CD14-positive monocyte (primary cell): ENCODE data around the gene TREML4. TPM values are rescaled to one million over a fixed set of nuclear protein-coding genes. Genes with fewer than 3 reads are reported as not detected.

Experiments used
- DNase-seq, 3 donors: peaks; one replicate each; pipeline ENCODE4 v3.0.0-alpha.2; 2011 to 2022
- H2AFZ ChIP-seq: 2 replicates; pipeline ENCODE4 v1.6.0; 2012; ENCODE audit warnings: mild to moderate bottlenecking, low read depth, low read length, inconsistent platforms; ENCODE audit not compliant: insufficient read depth, poor library complexity, severe bottlenecking
- H3K27ac ChIP-seq, 2 donors: 1 replicate in 1 of 2; 2 replicates in 1 of 2; pipeline ENCODE4 v1.5.1; 2012 to 2013; ENCODE audit warnings: low read length in 2 of 2, control low read depth in 1 of 2, inconsistent platforms in 1 of 2, low read depth in 1 of 2, mild to moderate bottlenecking in 1 of 2
- H3K27me3 ChIP-seq, 2 donors: one replicate each; pipeline versions ENCODE4 v1.6.0 to v1.6.1; 2011 to 2013; ENCODE audit warnings: low read length in 2 of 2; ENCODE audit not compliant: control insufficient read depth in 2 of 2, insufficient read depth in 2 of 2
- H3K36me3 ChIP-seq, 2 donors: replicated peaks in 1 of 2; 1 replicate in 1 of 2; 2 replicates in 1 of 2; pipeline versions ENCODE4 v1.5.1 to v1.6.1; 2012 to 2013; ENCODE audit warnings: low read length in 2 of 2, control low read depth in 1 of 2, inconsistent platforms in 1 of 2, mild to moderate bottlenecking in 1 of 2; ENCODE audit not compliant: insufficient read depth in 2 of 2, control insufficient read depth in 1 of 2
- H3K4me1 ChIP-seq, 2 donors: 1 replicate in 1 of 2; 2 replicates in 1 of 2; pipeline versions ENCODE4 v1.5.1 to v1.6.1; 2012 to 2013; ENCODE audit warnings: low read length in 2 of 2, control low read depth in 1 of 2, inconsistent platforms in 1 of 2, mild to moderate bottlenecking in 1 of 2, moderate library complexity in 1 of 2; ENCODE audit not compliant: insufficient read depth in 2 of 2, control insufficient read depth in 1 of 2
- H3K4me2 ChIP-seq: replicated peaks from 2 replicates; pipeline ENCODE3; 2012; ENCODE audit warnings: low read length, moderate library complexity, mild to moderate bottlenecking; ENCODE audit not compliant: poor library complexity, severe bottlenecking; ENCODE audit errors: extremely low read depth
- H3K4me3 ChIP-seq, 3 experiments: fragments of 200-600 bp in 1 of 3; sonication (generic) in 1 of 3; replicated peaks in 1 of 3; 1 replicate in 2 of 3; 2 replicates in 1 of 3; pipeline ENCODE4 v1.5.1; 2011 to 2013; ENCODE audit warnings: low read length in 3 of 3, mild to moderate bottlenecking in 3 of 3, control low read depth in 2 of 3, low read depth in 2 of 3, inconsistent platforms in 1 of 3, moderate library complexity in 1 of 3
- H3K79me2 ChIP-seq: 2 replicates; pipeline ENCODE4 v1.6.0; 2012; ENCODE audit warnings: mild to moderate bottlenecking, control low read depth, inconsistent platforms, low read length, moderate library complexity; ENCODE audit not compliant: insufficient read depth
- H3K9ac ChIP-seq: 2 replicates; pipeline ENCODE4 v1.6.0; 2017; ENCODE audit warnings: low read length, mild to moderate bottlenecking; ENCODE audit not compliant: insufficient read depth, poor library complexity, severe bottlenecking
- H3K9me3 ChIP-seq, 2 donors: replicated peaks in 1 of 2; 1 replicate in 1 of 2; 2 replicates in 1 of 2; pipeline versions ENCODE4 v1.5.1 to v1.6.1; 2012 to 2013; ENCODE audit warnings: low read length in 2 of 2, control low read depth in 1 of 2; ENCODE audit not compliant: control insufficient read depth in 1 of 2, insufficient read depth in 1 of 2
- H4K20me1 ChIP-seq: 2 replicates; pipeline ENCODE4 v1.6.0; 2012; ENCODE audit warnings: mild to moderate bottlenecking, low read length, control low read depth, moderate library complexity; ENCODE audit not compliant: insufficient read depth
- H3K27ac Mint-ChIP-seq, 7 donors: one replicate each; pipeline ENCODE4 v1.8.0; 2020; ENCODE audit warnings: mild to moderate bottlenecking in 7 of 7, mixed read lengths in 7 of 7, moderate library complexity in 6 of 7, inconsistent platforms in 2 of 7
- H3K27me3 Mint-ChIP-seq, 3 donors: one replicate each; pipeline ENCODE4 v1.8.0; 2021 to 2022; ENCODE audit warnings: low read depth in 3 of 3, mild to moderate bottlenecking in 3 of 3, mixed read lengths in 3 of 3, moderate library complexity in 3 of 3, inconsistent platforms in 1 of 3
- H3K36me3 Mint-ChIP-seq, 2 donors: one replicate each; pipeline ENCODE4 v1.8.0; 2020; ENCODE audit warnings: mixed read lengths in 2 of 2, inconsistent platforms in 1 of 2, mild to moderate bottlenecking in 1 of 2
- H3K4me1 Mint-ChIP-seq: one replicate; pipeline ENCODE4 v1.8.0; 2020; ENCODE audit warnings: mild to moderate bottlenecking, mixed read lengths
- H3K4me3 Mint-ChIP-seq, 2 donors: one replicate each; pipeline ENCODE4 v1.8.0; 2020; ENCODE audit warnings: mild to moderate bottlenecking in 2 of 2, mixed read lengths in 2 of 2, moderate library complexity in 1 of 2
- H3K9me3 Mint-ChIP-seq, 7 donors: one replicate each; pipeline ENCODE4 v1.8.0; 2020 to 2022; ENCODE audit warnings: mixed read lengths in 7 of 7, mild to moderate bottlenecking in 6 of 7, moderate library complexity in 6 of 7, inconsistent platforms in 2 of 7
- WGBS: methylation state at CpG from one replicate; pipeline ENCODE4 v1.1.5; 2013; ENCODE audit warnings: missing lambda C conversion rate; ENCODE audit not compliant: insufficient coverage; 5-methylcytosine and 5-hydroxymethylcytosine counted together
- intact Hi-C, 2 donors: fragments of 100-400 bp; cut with micrococcal nuclease; formaldehyde crosslinking; loops; one replicate each; pipeline versions ENCODE4 v1.15.0 to v1.15.1; 2023
- polyA plus RNA-seq, 3 donors: library from polyadenylated mRNA; depleted of rRNA in 1 of 3; unstranded in 2 of 3; stranded (reverse) in 1 of 3; fragments of 300-500 nt in 2 of 3; fragments of >200 nt in 1 of 3; fragmentation: Illumina TruSeq in 2 of 3; gene quantifications; 1 replicate in 2 of 3; 2 replicates in 1 of 3; pipeline ENCODE4 v1.2.3, GENCODE V29; 2012 to 2021
- TF ChIP-seq, protein P1 (sequence below): fragments of 200-600 bp; IDR thresholded peaks from one replicate; pipeline ENCODE4 v1.8.0; 2022; ENCODE audit warnings: antibody characterized with exemption, mild to moderate bottlenecking

Gene TREML4
- polyA plus RNA-seq, 3 donors: not detected

GRCh38 chr6:41232667-41233066, 4.5 kb downstream of the TREML4 start:
- peaks cover 15 to 22% of the 10 kb centered on the region in 2 donors for H3K4me1 ChIP-seq
- H3K27ac ChIP-seq: no peak overlapping the region
- Mint-ChIP-seq H3K4me1 (peaks cover 19% of the 10 kb centered on the region), H3K4me3 (no peak overlapping the region), H3K9me3 (peaks cover 0 to 3% (median 0%) of the 10 kb centered on the region in 7 donors), H3K27me3 (peaks cover 4 to 9% (median 5%) of the 10 kb centered on the region in 3 donors), H3K36me3 (peaks cover 0 to 9% of the 10 kb centered on the region in 2 donors), H3K27ac (peak overlapping the region in 2 of 7 donors; percentile 31 to 50)
- H3K79me2 ChIP-seq: no peaks in the 10 kb centered on the region
- H3K4me2 ChIP-seq: no peak overlapping the region
- 100% methylated on average over 1 of the region's 6 CpGs for WGBS
- H4K20me1 ChIP-seq: no peaks in the 10 kb centered on the region
- H3K36me3 ChIP-seq: no peaks in the 10 kb centered on the region
- no peak overlapping the region for H3K4me3 ChIP-seq
- TF ChIP-seq, protein P1, sequence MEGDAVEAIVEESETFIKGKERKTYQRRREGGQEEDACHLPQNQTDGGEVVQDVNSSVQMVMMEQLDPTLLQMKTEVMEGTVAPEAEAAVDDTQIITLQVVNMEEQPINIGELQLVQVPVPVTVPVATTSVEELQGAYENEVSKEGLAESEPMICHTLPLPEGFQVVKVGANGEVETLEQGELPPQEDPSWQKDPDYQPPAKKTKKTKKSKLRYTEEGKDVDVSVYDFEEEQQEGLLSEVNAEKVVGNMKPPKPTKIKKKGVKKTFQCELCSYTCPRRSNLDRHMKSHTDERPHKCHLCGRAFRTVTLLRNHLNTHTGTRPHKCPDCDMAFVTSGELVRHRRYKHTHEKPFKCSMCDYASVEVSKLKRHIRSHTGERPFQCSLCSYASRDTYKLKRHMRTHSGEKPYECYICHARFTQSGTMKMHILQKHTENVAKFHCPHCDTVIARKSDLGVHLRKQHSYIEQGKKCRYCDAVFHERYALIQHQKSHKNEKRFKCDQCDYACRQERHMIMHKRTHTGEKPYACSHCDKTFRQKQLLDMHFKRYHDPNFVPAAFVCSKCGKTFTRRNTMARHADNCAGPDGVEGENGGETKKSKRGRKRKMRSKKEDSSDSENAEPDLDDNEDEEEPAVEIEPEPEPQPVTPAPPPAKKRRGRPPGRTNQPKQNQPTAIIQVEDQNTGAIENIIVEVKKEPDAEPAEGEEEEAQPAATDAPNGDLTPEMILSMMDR: no peak
- H3K9ac ChIP-seq: no peak overlapping the region
- intact Hi-C loops: no loop called here
- no peaks in the 10 kb centered on the region for H3K27me3 ChIP-seq
- no peak overlapping the region for H2AFZ ChIP-seq
- DNase-seq: no peak
- H3K9me3 ChIP-seq: no peaks in the 10 kb centered on the region

- intact Hi-C loops: no loop called here
- no peak overlapping the region for H3K4me2 ChIP-seq
- no peak for DNase-seq
- H3K4me1 ChIP-seq: no peaks in the 10 kb centered on the region
- no peak overlapping the region for H3K27ac ChIP-seq
- WGBS: 74% methylated on average over 4 of the region's 4 CpGs
- H3K27ac Mint-ChIP-seq: peak overlapping the region in 1 of 7 donors; percentile 35
- H2AFZ ChIP-seq: no peak overlapping the region
- H3K36me3 Mint-ChIP-seq: no peaks in the 10 kb centered on the region
- H3K9ac ChIP-seq: no peak overlapping the region
- H3K4me3 Mint-ChIP-seq: no peak overlapping the region
- H3K27me3 Mint-ChIP-seq: peaks cover 28 to 36% (median 31%) of the 10 kb centered on the region in 3 donors
- no peaks in the 10 kb centered on the region for H3K79me2 ChIP-seq
- H3K9me3 ChIP-seq: no peaks in the 10 kb centered on the region
- no peak overlapping the region for H3K4me3 ChIP-seq
- peaks cover 0 to 4% (median 0%) of the 10 kb centered on the region in 7 donors for H3K9me3 Mint-ChIP-seq
- H3K27me3 ChIP-seq: peaks cover 16 to 21% of the 10 kb centered on the region in 2 donors
- peaks cover 4% of the 10 kb centered on the region for H3K4me1 Mint-ChIP-seq
- H4K20me1 ChIP-seq: no peaks in the 10 kb centered on the region
- TF ChIP-seq, protein P1: no peak
- H3K36me3 ChIP-seq: no peaks in the 10 kb centered on the region
Observed at GRCh38 chr6:41236276-41236675, 8.1 kb downstream of the TREML4 start.
